ENCODE measurements around the gene CXCL9.

Gene CXCL9

DNA sequence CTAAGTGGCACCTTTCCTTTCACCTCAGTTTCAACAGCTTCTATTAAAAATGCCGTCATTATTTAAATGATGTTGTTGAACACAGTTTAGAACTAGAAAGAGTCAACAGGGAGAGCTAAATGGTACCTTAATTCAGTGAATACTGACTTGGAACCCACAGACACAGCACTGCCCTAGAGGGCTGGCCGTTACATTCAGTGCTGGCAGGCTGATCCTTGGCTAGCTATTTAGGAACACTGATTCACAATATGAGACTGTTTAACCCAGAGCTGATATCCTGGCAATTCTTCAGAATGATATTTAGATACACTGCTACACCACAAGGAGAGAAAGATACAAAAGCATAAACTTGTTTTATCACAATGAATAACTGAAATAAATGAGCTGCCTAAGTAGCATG lies 53.8 kb downstream of the CXCL9 start:
- no peak for DNase-seq
